Mesenchymal stem cell (in vitro differentiated cells and primary cell): Measurements from ENCODE around the gene ABI3BP.

Source experiments
- DNase-seq: peaks from one replicate; pipeline ENCODE4 v3.0.0-alpha.2; 2013
- H2AFZ ChIP-seq: one replicate; pipeline ENCODE4 v1.6.1; 2013; ENCODE audit warnings: low read depth, mild to moderate bottlenecking, control low read depth, inconsistent platforms, low read length, moderate library complexity
- H2AK5ac ChIP-seq: 2 replicates; pipeline ENCODE4 v1.6.1; 2013; ENCODE audit warnings: low read length, moderate library complexity, mild to moderate bottlenecking, inconsistent platforms; ENCODE audit not compliant: severe bottlenecking
- H2BK120ac ChIP-seq: one replicate; pipeline ENCODE4 v1.6.1; 2013; ENCODE audit warnings: low read depth, mild to moderate bottlenecking, inconsistent platforms, low read length, moderate library complexity
- H2BK12ac ChIP-seq, 2 experiments: one replicate each; pipeline ENCODE4 v1.6.1; 2013; ENCODE audit warnings: inconsistent platforms in 2 of 2, low read length in 2 of 2, mild to moderate bottlenecking in 2 of 2, moderate library complexity in 2 of 2, control low read depth in 1 of 2
- H2BK15ac ChIP-seq: one replicate; pipeline ENCODE4 v1.6.1; 2013; ENCODE audit warnings: mild to moderate bottlenecking, low read depth, inconsistent platforms; ENCODE audit not compliant: poor library complexity, severe bottlenecking
- H2BK5ac ChIP-seq: 2 replicates; pipeline ENCODE4 v1.6.1; 2013; ENCODE audit warnings: low read depth, mild to moderate bottlenecking, low read length, control low read depth, inconsistent platforms; ENCODE audit not compliant: poor library complexity, severe bottlenecking
- H3K14ac ChIP-seq, 2 experiments: one replicate each; pipeline ENCODE4 v1.6.1; 2013; ENCODE audit warnings: inconsistent platforms in 2 of 2, low read length in 2 of 2, control low read depth in 1 of 2, mild to moderate bottlenecking in 1 of 2, moderate library complexity in 1 of 2
- H3K18ac ChIP-seq, 2 experiments: one replicate each; pipeline ENCODE4 v1.6.1; 2013; ENCODE audit warnings: inconsistent platforms in 2 of 2, low read length in 2 of 2, control low read depth in 1 of 2, low read depth in 1 of 2, mild to moderate bottlenecking in 1 of 2
- H3K23ac ChIP-seq, 2 experiments: one replicate each; pipeline ENCODE4 v1.6.1; 2013; ENCODE audit warnings: inconsistent platforms in 2 of 2, low read length in 2 of 2, mild to moderate bottlenecking in 2 of 2, moderate library complexity in 2 of 2, control low read depth in 1 of 2
- H3K27ac ChIP-seq: 2 replicates; pipeline ENCODE4 v1.5.1; 2013; ENCODE audit warnings: mild to moderate bottlenecking, moderate library complexity, low read length, control low read depth, inconsistent platforms; ENCODE audit not compliant: poor library complexity, severe bottlenecking
- H3K27me3 ChIP-seq, 2 experiments: 2 replicates each; pipeline versions ENCODE4 v1.6.1 to v1.7.0; 2013; ENCODE audit warnings: low read length in 2 of 2, mild to moderate bottlenecking in 2 of 2, moderate library complexity in 2 of 2, control low read depth in 1 of 2, inconsistent platforms in 1 of 2; ENCODE audit not compliant: control insufficient read depth in 1 of 2, insufficient read depth in 1 of 2
- H3K36me3 ChIP-seq, 2 experiments: 2 replicates each; pipeline versions ENCODE4 v1.6.1 to v1.7.0; 2013; ENCODE audit warnings: low read length in 2 of 2, control low read depth in 1 of 2, inconsistent platforms in 1 of 2, low read depth in 1 of 2, mild to moderate bottlenecking in 1 of 2; ENCODE audit not compliant: insufficient read depth in 2 of 2, control insufficient read depth in 1 of 2
- H3K4ac ChIP-seq, 2 experiments: one replicate each; pipeline ENCODE4 v1.6.1; 2013; ENCODE audit warnings: inconsistent platforms in 2 of 2, low read length in 2 of 2, mild to moderate bottlenecking in 2 of 2, moderate library complexity in 2 of 2, control low read depth in 1 of 2, low read depth in 1 of 2
- H3K4me1 ChIP-seq: 2 replicates; pipeline ENCODE4 v1.6.1; 2013; ENCODE audit warnings: low read depth, low read length, control low read depth; ENCODE audit not compliant: control insufficient read depth, insufficient read depth
- H3K4me2 ChIP-seq: 2 replicates; pipeline ENCODE4 v1.6.1; 2013; ENCODE audit warnings: low read length, mild to moderate bottlenecking, inconsistent platforms; ENCODE audit not compliant: poor library complexity, severe bottlenecking
- H3K4me3 ChIP-seq, 2 experiments: 2 replicates each; pipeline versions ENCODE4 v1.5.1 to v1.7.0; 2013; ENCODE audit warnings: low read length in 2 of 2, mild to moderate bottlenecking in 2 of 2, control low read depth in 1 of 2, low read depth in 1 of 2; ENCODE audit not compliant: insufficient read depth in 1 of 2
- H3K79me1 ChIP-seq: replicated peaks from 2 replicates; pipeline ENCODE4 v1.6.1; 2013; ENCODE audit warnings: mild to moderate bottlenecking, control low read depth, low read length, inconsistent platforms; ENCODE audit not compliant: poor library complexity, severe bottlenecking
- H3K9ac ChIP-seq: 2 replicates; pipeline ENCODE4 v1.7.0; 2013; ENCODE audit warnings: mild to moderate bottlenecking, low read length, moderate library complexity
- H3K9me3 ChIP-seq: 2 replicates; pipeline ENCODE4 v1.7.0; 2013; ENCODE audit warnings: mild to moderate bottlenecking, low read length; ENCODE audit not compliant: control insufficient read depth
- H4K8ac ChIP-seq: one replicate; pipeline ENCODE4 v1.6.1; 2013; ENCODE audit warnings: inconsistent platforms, mild to moderate bottlenecking, low read length, moderate library complexity
- H4K91ac ChIP-seq: one replicate; pipeline ENCODE4 v1.6.1; 2013; ENCODE audit warnings: mild to moderate bottlenecking, low read length, inconsistent platforms
- WGBS: methylation state at CpG from one replicate; pipeline ENCODE4 v1.1.7; 2013; ENCODE audit warnings: mixed read lengths; 5-methylcytosine and 5-hydroxymethylcytosine counted together

ABI3BP gene

GRCh38 chr3:100710261-100710968 lies 282.8 kb downstream of the ABI3BP start:
- peak overlapping the region; percentile 61 for H2BK5ac ChIP-seq
- H3K4me3 ChIP-seq = peak overlapping the region; percentile 83 to 96
- H2AK5ac ChIP-seq = peak overlapping the region; percentile 35
- peak overlapping the region; percentile 91 for H3K27ac ChIP-seq
- H2AFZ ChIP-seq = no peak overlapping the region
- no peak overlapping the region for H2BK15ac ChIP-seq
- H3K18ac ChIP-seq = peak overlapping the region; percentile 11 to 45
- no peak overlapping the region for H2BK120ac ChIP-seq
- WGBS = 13% methylated on average over 8 of the region's 8 CpGs
- H2BK12ac ChIP-seq = no peak overlapping the region
- H4K91ac ChIP-seq = no peak overlapping the region
- H3K27me3 ChIP-seq = no peaks in the 10 kb centered on the region
- H3K4me2 ChIP-seq = peak overlapping the region; percentile 80
- H3K9ac ChIP-seq = peak overlapping the region; percentile 91
- H4K8ac ChIP-seq = peak overlapping the region; percentile 37
- H3K79me1 ChIP-seq = no peaks in the 10 kb centered on the region
- H3K9me3 ChIP-seq = no peaks in the 10 kb centered on the region
- H3K4me1 ChIP-seq = peaks cover 3% of the 10 kb centered on the region
- no peak overlapping the region for H3K14ac ChIP-seq
- no peak overlapping the region for H3K23ac ChIP-seq
- peaks cover 10 to 30% of the 10 kb centered on the region in 2 experiments for H3K36me3 ChIP-seq
- peak overlapping the region in 1 of 2 experiments; percentile 95 for H3K4ac ChIP-seq
- peak; percentile 92 for DNase-seq

GRCh38 chr3:100709842-100710260 lies 283.4 kb downstream of the ABI3BP start:
- H3K4me2 ChIP-seq = peak overlapping the region; percentile 80
- peak; percentile 61 for DNase-seq
- no peaks in the 10 kb centered on the region for H3K79me1 ChIP-seq
- H3K23ac ChIP-seq = peak overlapping the region in 1 of 2 experiments; percentile 87
- H4K91ac ChIP-seq = peak overlapping the region; percentile 98
- H3K4me3 ChIP-seq = peak overlapping the region; percentile 83 to 96
- H3K4me1 ChIP-seq = peaks cover 3% of the 10 kb centered on the region
- peak overlapping the region; percentile 95 for H3K27ac ChIP-seq
- peak overlapping the region in 1 of 2 experiments; percentile 98 for H3K14ac ChIP-seq
- 0% methylated on average over 18 of the region's 23 CpGs for WGBS
- peaks cover 10 to 25% of the 10 kb centered on the region in 2 experiments for H3K36me3 ChIP-seq
- peak overlapping the region; percentile 98 for H2BK5ac ChIP-seq
- H3K18ac ChIP-seq = peak overlapping the region; percentile 92 to 99
- peak overlapping the region; percentile 44 for H2BK15ac ChIP-seq
- no peak overlapping the region for H2AFZ ChIP-seq
- H3K9ac ChIP-seq = peak overlapping the region; percentile 91
- H4K8ac ChIP-seq = peak overlapping the region; percentile 87
- peak overlapping the region; percentile 94 to 95 for H3K4ac ChIP-seq
- H2BK12ac ChIP-seq = no peak overlapping the region
- peak overlapping the region; percentile 96 for H2BK120ac ChIP-seq
- peak overlapping the region; percentile 35 for H2AK5ac ChIP-seq
- no peaks in the 10 kb centered on the region for H3K9me3 ChIP-seq
- no peaks in the 10 kb centered on the region for H3K27me3 ChIP-seq

GRCh38 chr3:100708989-100709841 lies 284.0 kb downstream of the ABI3BP start, which contains the start of gene TFG:
Gene TFG, plus strand, starts transcription at chr3:100709494. Its CDS starts 4,192 bp downstream, at chr3:100713686.
- H3K79me1 ChIP-seq = no peaks in the 10 kb centered on the region
- under 1% methylated on average over 41 of the region's 76 CpGs for WGBS
- H3K9ac ChIP-seq = peak within 1 kb of the TSS; percentile 91
- H2BK12ac ChIP-seq = no peak within 1 kb of the TSS
- peak within 1 kb of the TSS; percentile 81 for H2AK5ac ChIP-seq
- peak within 1 kb of the TSS; percentile 80 for H3K4me2 ChIP-seq
- peak within 1 kb of the TSS in 1 of 2 experiments; percentile 98 for H3K14ac ChIP-seq
- H3K4me1 ChIP-seq = peaks cover 3% of the 10 kb centered on the region
- peak within 1 kb of the TSS; percentile 98 for H4K91ac ChIP-seq
- H3K36me3 ChIP-seq = peaks cover 8 to 18% of the 10 kb centered on the region in 2 experiments
- H3K27me3 ChIP-seq = no peaks in the 10 kb centered on the region
- H3K4me3 ChIP-seq = peak within 1 kb of the TSS; percentile 83 to 96
- no peak within 1 kb of the TSS for H2AFZ ChIP-seq
- peak within 1 kb of the TSS; percentile 96 for H2BK120ac ChIP-seq
- peak within 1 kb of the TSS; percentile 95 to 99 for H3K4ac ChIP-seq
- peak; percentile 99 for DNase-seq
- H3K23ac ChIP-seq = peak within 1 kb of the TSS in 1 of 2 experiments; percentile 87
- peak within 1 kb of the TSS; percentile 89 for H2BK15ac ChIP-seq
- no peaks in the 10 kb centered on the region for H3K9me3 ChIP-seq
- peak within 1 kb of the TSS; percentile 87 for H4K8ac ChIP-seq
- peak within 1 kb of the TSS; percentile 95 for H3K27ac ChIP-seq
- H2BK5ac ChIP-seq = peak within 1 kb of the TSS; percentile 98
- peak within 1 kb of the TSS; percentile 92 to 99 for H3K18ac ChIP-seq
